H1 (cell line): ENCODE measurements around the gene IL36RN. TPM values are rescaled to one million over a fixed set of nuclear protein-coding genes. Genes with fewer than 3 reads are reported as not detected.

Experiments used
- CTCF ChIA-PET: fragments of 300-600 bp; sonication (Branson Sonifier 250); formaldehyde crosslinking; loops from one replicate; lab custom pipeline; 2021; ENCODE audit not compliant: partially characterized antibody; lab: Charles Lee
- POLR2A ChIA-PET: fragments of 300-600 bp; sonication (Branson Sonifier 250); formaldehyde crosslinking; loops from one replicate; lab custom pipeline; 2021; ENCODE audit warnings: inconsistent platforms; ENCODE audit not compliant: partially characterized antibody; lab: Charles Lee
- DNase-seq, 2 experiments: peaks; one replicate each; pipeline versions ENCODE4 v3.0.0 to v3.0.0-alpha.2; 2010 to 2022; ENCODE audit warnings: low spot score in 2 of 2, low read depth in 1 of 2, mixed read lengths in 1 of 2
- FAIRE-seq: peaks from 2 replicates; lab custom pipeline; 2011; peaks lifted over from hg19 to GRCh38; lab: Jason Lieb, UNC
- H2AFZ ChIP-seq: 2 replicates; pipeline ENCODE4 v1.8.1; 2012; ENCODE audit warnings: low read length, inconsistent platforms
- H2AK5ac ChIP-seq: 2 replicates; pipeline ENCODE4 v1.6.1; 2013; ENCODE audit warnings: low read depth, low read length
- H2BK120ac ChIP-seq: replicated peaks from 2 replicates; pipeline ENCODE3; 2013; ENCODE audit warnings: low read depth, low read length, inconsistent platforms
- H2BK12ac ChIP-seq: 2 replicates; pipeline ENCODE4 v1.6.1; 2013; ENCODE audit warnings: low read depth, low read length
- H2BK15ac ChIP-seq: 2 replicates; pipeline ENCODE4 v1.6.1; 2013; ENCODE audit warnings: low read length
- H2BK20ac ChIP-seq: 2 replicates; pipeline ENCODE4 v1.6.1; 2013; ENCODE audit warnings: low read length
- H2BK5ac ChIP-seq: 2 replicates; pipeline ENCODE4 v1.6.1; 2013; ENCODE audit warnings: low read depth, low read length
- H3K14ac ChIP-seq: 2 replicates; pipeline ENCODE4 v1.6.1; 2013; ENCODE audit warnings: inconsistent platforms; ENCODE audit not compliant: insufficient read length
- H3K18ac ChIP-seq: 2 replicates; pipeline ENCODE4 v1.6.1; 2013; ENCODE audit warnings: low read length; ENCODE audit errors: extremely low read depth
- H3K23ac ChIP-seq: 2 replicates; pipeline ENCODE4 v1.6.1; 2013; ENCODE audit warnings: inconsistent platforms; ENCODE audit not compliant: insufficient read length
- H3K23me2 ChIP-seq: 2 replicates; pipeline ENCODE4 v1.6.1; 2013; ENCODE audit warnings: low read depth, low read length
- H3K27ac ChIP-seq: 2 replicates; pipeline ENCODE4 v1.6.1; 2011; ENCODE audit warnings: low read depth, low read length, inconsistent platforms
- H3K27me3 ChIP-seq, 4 experiments: replicated peaks in 1 of 4; 1 replicate in 1 of 4; 2 replicates in 3 of 4; pipeline versions ENCODE4 v1.6.1 to v1.8.1; 2011 to 2013; ENCODE audit warnings: low read length in 3 of 4, mild to moderate bottlenecking in 3 of 4, inconsistent platforms in 2 of 4, mixed read lengths in 2 of 4, moderate library complexity in 1 of 4; ENCODE audit not compliant: control insufficient read depth in 3 of 4, insufficient read depth in 3 of 4; ENCODE audit errors: extremely low read depth in 1 of 4
- H3K36me3 ChIP-seq, 4 experiments: 2 replicates each; pipeline versions ENCODE4 v1.6.1 to v1.8.1; 2011 to 2013; ENCODE audit warnings: mild to moderate bottlenecking in 4 of 4, low read length in 3 of 4, moderate library complexity in 2 of 4, control low read depth in 1 of 4, inconsistent platforms in 1 of 4; ENCODE audit not compliant: insufficient read depth in 4 of 4, control insufficient read depth in 2 of 4
- H3K4ac ChIP-seq: replicated peaks from 2 replicates; pipeline ENCODE3; 2013; ENCODE audit warnings: low read length, low read depth, mixed read lengths, inconsistent platforms; ENCODE audit not compliant: insufficient read length
- H3K4me1 ChIP-seq, 4 experiments: replicated peaks in 1 of 4; 1 replicate in 1 of 4; 2 replicates in 3 of 4; pipeline versions ENCODE4 v1.6.1 to v1.8.1; 2011 to 2013; ENCODE audit warnings: low read length in 3 of 4, inconsistent platforms in 2 of 4, mixed read lengths in 1 of 4; ENCODE audit not compliant: insufficient read depth in 4 of 4, control insufficient read depth in 3 of 4
- H3K4me2 ChIP-seq, 2 experiments: 2 replicates each; pipeline versions ENCODE4 v1.6.1 to v1.8.1; 2011 to 2013; ENCODE audit warnings: low read depth in 2 of 2, low read length in 2 of 2, control low read depth in 1 of 2, inconsistent platforms in 1 of 2, mild to moderate bottlenecking in 1 of 2; ENCODE audit not compliant: insufficient read depth in 1 of 2
- H3K4me3 ChIP-seq, 4 experiments: fragments of 200-600, 300-600 bp in 1 of 4; sonication (generic), shearing (Covaris generic), sonication (Bioruptor Twin) in 1 of 4; 2 replicates each; pipeline versions ENCODE4 v1.5.1 to v1.8.1; 2011 to 2016; ENCODE audit warnings: low read length in 4 of 4, low read depth in 3 of 4, control low read depth in 2 of 4, inconsistent platforms in 2 of 4, mild to moderate bottlenecking in 2 of 4, mixed read lengths in 1 of 4, moderate library complexity in 1 of 4; ENCODE audit not compliant: insufficient read depth in 2 of 4; ENCODE audit errors: extremely low read depth in 1 of 4
- H3K56ac ChIP-seq: replicated peaks from 2 replicates; pipeline ENCODE3; 2013; ENCODE audit warnings: low read depth, mild to moderate bottlenecking, mixed read lengths, low read length, inconsistent platforms; ENCODE audit not compliant: insufficient read length
- H3K79me1 ChIP-seq: 2 replicates; pipeline ENCODE4 v1.6.1; 2013; ENCODE audit warnings: low read depth, low read length, control low read depth
- H3K79me2 ChIP-seq, 2 experiments: 2 replicates each; pipeline versions ENCODE4 v1.6.1 to v1.8.1; 2012 to 2013; ENCODE audit warnings: low read length in 2 of 2, mild to moderate bottlenecking in 2 of 2, inconsistent platforms in 1 of 2; ENCODE audit not compliant: insufficient read depth in 2 of 2, control insufficient read depth in 1 of 2
- H3K9ac ChIP-seq, 4 experiments: replicated peaks in 1 of 4; 1 replicate in 1 of 4; 2 replicates in 3 of 4; pipeline versions ENCODE4 v1.6.1 to v1.8.1; 2011 to 2013; ENCODE audit warnings: low read depth in 3 of 4, low read length in 3 of 4, control low read depth in 2 of 4, mild to moderate bottlenecking in 2 of 4, moderate library complexity in 2 of 4, inconsistent platforms in 1 of 4; ENCODE audit errors: extremely low read depth in 1 of 4
- H3K9me3 ChIP-seq, 2 experiments: 2 replicates each; pipeline versions ENCODE4 v1.6.1 to v1.8.1; 2012 to 2013; ENCODE audit warnings: mild to moderate bottlenecking in 2 of 2, moderate library complexity in 2 of 2, control low read depth in 1 of 2, inconsistent platforms in 1 of 2, low read depth in 1 of 2, low read length in 1 of 2, mixed read lengths in 1 of 2; ENCODE audit not compliant: insufficient read depth in 2 of 2
- H4K20me1 ChIP-seq, 2 experiments: replicated peaks in 1 of 2; 2 replicates each; pipeline versions ENCODE3 to v1.8.1; 2011 to 2013; ENCODE audit warnings: inconsistent platforms in 2 of 2, low read length in 2 of 2, mild to moderate bottlenecking in 1 of 2; ENCODE audit not compliant: insufficient read depth in 2 of 2, control insufficient read depth in 1 of 2
- H4K5ac ChIP-seq: 2 replicates; pipeline ENCODE4 v1.6.1; 2013; ENCODE audit warnings: low read length, low read depth, mixed read lengths, inconsistent platforms; ENCODE audit not compliant: insufficient read length
- H4K8ac ChIP-seq: 2 replicates; pipeline ENCODE4 v1.8.0; 2013; ENCODE audit warnings: mild to moderate bottlenecking, moderate library complexity, low read length, inconsistent platforms; ENCODE audit not compliant: insufficient read depth; ENCODE audit errors: extremely low read depth
- H4K91ac ChIP-seq: replicated peaks from 2 replicates; pipeline ENCODE3; 2013; ENCODE audit warnings: low read length, mixed read lengths, inconsistent platforms; ENCODE audit not compliant: insufficient read length
- BACH1 ChIP-seq: IDR thresholded peaks from 2 replicates; pipeline ENCODE4 v1.6.1; 2012; ENCODE audit warnings: low read length, improper control_type of control experiment
- BRCA1 ChIP-seq: IDR thresholded peaks from 2 replicates; pipeline ENCODE4 v1.6.1; 2012; ENCODE audit warnings: low read depth, low read length, improper control_type of control experiment
- JUN ChIP-seq: IDR thresholded peaks from 2 replicates; pipeline ENCODE4 v1.6.1; 2011; ENCODE audit warnings: low read depth, mild to moderate bottlenecking, improper control_type of control experiment, low read length
- MAX ChIP-seq: IDR thresholded peaks from 2 replicates; pipeline ENCODE4 v1.6.1; 2012; ENCODE audit warnings: inconsistent platforms
- SP2 ChIP-seq: IDR thresholded peaks from 2 replicates; pipeline ENCODE4 v1.6.1; 2012; ENCODE audit warnings: mild to moderate bottlenecking, low read length, inconsistent platforms
- WGBS, 2 experiments: shearing (Covaris generic) in 1 of 2; methylation state at CpG; one replicate each; pipeline versions ENCODE4 v1.1.6 to v1.1.7; 2013 to 2015; ENCODE audit warnings: low lambda C conversion rate in 2 of 2, mixed read lengths in 2 of 2, inconsistent platforms in 1 of 2, low coverage in 1 of 2, missing lambda C conversion rate in 1 of 2; ENCODE audit not compliant: insufficient replicate concordance in 2 of 2, insufficient coverage in 1 of 2, insufficient read length in 1 of 2; ENCODE audit errors: extremely low coverage in 1 of 2, missing lambda C conversion rate in 1 of 2; 5-methylcytosine and 5-hydroxymethylcytosine counted together
- polyA plus RNA-seq, 7 experiments: library from polyadenylated mRNA; depleted of rRNA in 3 of 7; stranded (reverse) in 5 of 7; unstranded in 2 of 7; fragments of >200 nt in 5 of 7; fragments of 200-250 nt in 2 of 7; gene quantifications; 1 replicate in 5 of 7; 2 replicates in 1 of 7; 4 replicates in 1 of 7; pipeline versions ENCODE4 v1.2.1 to v1.2.3, GENCODE V29; 2011 to 2013; ENCODE audit warnings: missing spikeins in 2 of 7, mixed read lengths in 2 of 7
- total RNA-seq: library from RNA; stranded (reverse); fragmentation: NEBNext Ultra II Directional; extraction: Animal tissue kit (Norgen Biotek cat#: 25700); gene quantifications from 2 replicates; pipeline ENCODE4 v1.2.1, GENCODE V29; 2021

Gene IL36RN
- total and polyA plus RNA-seq, 2 of the 8 experiments (the other 6 are each of a cell fraction or from before 2014, with no cell fraction given): not detected

GRCh38 chr2:113058411-113058994 is 495 bp upstream of the IL36RN start:
- Histone ChIP-seq H3K23me2 (no peaks in the 10 kb centered on the region; the same call in 1 of the 2 replicates), H3K4ac (no peak overlapping the region), H2BK12ac (no peak overlapping the region), H3K9me3 (peaks cover 11 to 22% of the 10 kb centered on the region in 2 experiments), H3K79me2 (no peaks in the 10 kb centered on the region), H2BK15ac (no peak overlapping the region), H2BK5ac (no peak overlapping the region), H2BK120ac (no peak overlapping the region), H4K8ac (no peak overlapping the region), H3K9ac (no peak overlapping the region), H3K4me3 (no peak overlapping the region), H3K4me1 (no peaks in the 10 kb centered on the region), H3K27ac (no peak overlapping the region), H2AFZ (no peak overlapping the region), H3K23ac (no peak overlapping the region), H3K18ac (no peak overlapping the region), H4K91ac (no peak overlapping the region), H3K14ac (no peak overlapping the region), H3K4me2 (no peak overlapping the region), H3K27me3 (no peaks in the 10 kb centered on the region), H4K5ac (no peak overlapping the region), H4K20me1 (peaks cover 0 to 2% of the 10 kb centered on the region in 2 experiments), H3K56ac (no peak overlapping the region), H3K79me1 (no peaks in the 10 kb centered on the region), H2BK20ac (no peak overlapping the region), H2AK5ac (no peak overlapping the region), H3K36me3 (no peaks in the 10 kb centered on the region)
- DNase-seq (no peak), FAIRE-seq (no peak)
- ChIA-PET POLR2A (no interaction called here), CTCF (interaction anchor here (0.7 to 2.1 kb wide), 6 partner anchors 10 to 116 kb away, joined by 3 to 7 read pairs (median 6); partner anchors contain the start of gene PSD4)
- WGBS, 2 experiments: 41% methylated on average over 2 of the region's 2 CpGs; no CpG with 5 or more reads in 1 of the 2 experiments
- TF ChIP-seq BRCA1 (no peak), JUN (no peak), MAX (no peak), BACH1 (no peak), SP2 (no peak)
